GM13976 (cell line): ENCODE data around the gene ANO1.

Experiments used
- DNase-seq: peaks from one replicate; pipeline ENCODE4 v3.0.0; 2012; ENCODE audit warnings: low spot score
- CTCF ChIP-seq: IDR thresholded peaks from 2 replicates; pipeline ENCODE4 v1.5.1; 2012; ENCODE audit warnings: borderline replicate concordance, mild to moderate bottlenecking; ENCODE audit not compliant: insufficient read depth; ENCODE audit errors: extremely low read depth, missing control alignments, control extremely low read depth
- in situ Hi-C: fragments of 300-500 bp; cut with MboI; formaldehyde crosslinking; loops from one replicate; pipeline ENCODE4 v1.12.0; 2022; ENCODE audit warnings: low sequenced_read_pairs, mixed read lengths, inconsistent platforms; ENCODE audit not compliant: unreplicated experiment

Gene ANO1

GRCh38 chr11:70063121-70063520, 15.0 kb upstream of the ANO1 start:
- TF ChIP-seq CTCF: no peak
- in situ Hi-C loops: no loop called here
- DNase-seq: no peak

GRCh38 chr11:70063555-70063954, 14.6 kb upstream of the ANO1 start:
- in situ Hi-C loops: no loop called here
- DNase-seq: no peak
- TF ChIP-seq CTCF: no peak

GRCh38 chr11:70064008-70064725, 13.9 kb upstream of the ANO1 start:
- in situ Hi-C loops: no loop called here
- TF ChIP-seq CTCF: no peak
- DNase-seq: no peak

DNA sequence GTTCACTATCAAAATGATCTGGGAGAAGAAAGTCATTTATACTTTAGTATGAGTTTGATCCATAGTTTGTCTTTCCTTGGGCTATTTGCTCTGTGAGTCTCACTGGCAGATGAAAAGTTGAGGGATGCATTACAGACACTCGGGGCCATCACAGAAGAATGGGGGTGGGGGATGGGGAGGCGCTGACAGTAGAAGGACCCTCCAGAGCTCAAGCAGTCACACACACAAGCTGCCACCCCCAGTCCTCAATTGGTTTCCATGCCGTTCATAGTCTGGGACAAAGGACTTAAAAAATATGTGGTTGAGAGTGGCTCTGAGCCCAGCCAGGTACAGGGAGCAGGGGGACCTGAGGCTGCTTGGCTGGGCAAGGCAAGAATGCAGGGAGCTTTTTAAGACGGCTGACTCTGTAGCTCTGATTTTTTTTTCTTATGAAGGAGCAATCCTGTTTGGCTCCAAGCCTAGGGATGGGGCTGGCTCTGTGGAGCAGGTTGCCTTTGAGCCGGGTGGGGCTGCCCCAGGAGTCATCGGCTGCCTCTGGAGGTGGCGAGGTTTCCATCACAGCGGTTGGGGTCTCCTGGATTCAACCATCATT, 13.3 kb upstream of the ANO1 start:
- in situ Hi-C loops: no loop called here
- no peak for TF ChIP-seq CTCF
- DNase-seq: peak; percentile 6

DNA sequence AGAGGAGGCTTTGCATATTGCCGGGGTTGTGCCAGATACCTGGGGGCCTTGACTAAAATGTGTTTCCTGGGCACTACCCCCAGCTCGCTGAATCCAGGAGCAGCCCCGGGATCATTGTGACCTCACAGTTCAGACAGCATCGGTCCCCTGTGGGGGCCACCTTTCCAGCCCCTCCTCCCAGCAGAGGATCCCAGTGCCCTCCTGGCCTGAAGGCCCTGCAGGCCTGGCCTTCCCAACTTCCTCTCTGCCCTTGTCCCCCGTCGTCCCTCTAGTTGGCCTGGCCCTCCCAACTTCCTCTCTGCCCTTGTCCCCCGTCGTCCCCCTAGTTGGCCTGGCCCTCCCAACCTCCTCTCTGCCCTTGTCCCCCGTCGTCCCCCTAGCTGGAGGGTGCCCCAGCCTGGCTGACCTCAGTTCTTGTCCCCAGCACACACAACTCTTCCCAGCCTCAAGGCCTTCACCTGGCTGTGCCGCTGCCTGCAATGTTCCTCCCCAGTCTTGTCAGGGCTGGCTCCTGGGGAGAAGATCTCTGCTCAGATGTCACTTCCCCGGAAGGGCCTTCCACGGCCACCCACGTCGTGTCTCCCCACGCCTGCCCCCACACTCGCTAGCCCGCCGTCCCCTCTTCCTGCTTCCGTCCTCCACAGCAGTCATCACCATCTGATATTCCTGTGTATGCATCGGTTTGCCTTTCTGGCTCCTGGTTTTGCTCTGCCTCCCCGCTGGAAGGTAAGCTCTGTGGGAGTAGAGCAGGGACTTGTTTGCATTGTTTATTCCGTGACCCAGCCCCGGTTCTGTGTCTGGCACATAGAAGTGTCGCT, 12.6 kb upstream of the ANO1 start:
- peak; percentile 10 for DNase-seq
- in situ Hi-C loops: no loop called here
- TF ChIP-seq CTCF: no peak

GRCh38 chr11:70066136-70066520, 12.0 kb upstream of the ANO1 start:
- peak; percentile 10 for DNase-seq
- in situ Hi-C loops: no loop called here
- no peak for TF ChIP-seq CTCF
